HEK293 (cell line): ENCODE results near the gene RBMS1.

Source experiments
- CTCF ChIA-PET: fragments of 350-600 bp; formaldehyde crosslinking; extraction: SDS; loops from one replicate; lab custom pipeline; 2021; ENCODE audit warnings: antibody characterized with exemption; lab: Yijun Ruan, JAX
- POLR2A ChIA-PET: fragments of 300-600 bp; formaldehyde crosslinking; extraction: SDS; loops from one replicate; lab custom pipeline; 2020; ENCODE audit warnings: antibody characterized with exemption, inconsistent platforms; lab: Yijun Ruan, JAX
- H3K27ac ChIP-seq: fragments of 200-500 bp; sonication (Bioruptor generic); 2 replicates; pipeline ENCODE4 v1.5.1; 2014; ENCODE audit warnings: low read depth, low read length, control low read depth, inconsistent platforms; ENCODE audit errors: extremely low read depth
- H3K36me3 ChIP-seq, 2 experiments: fragments of 200-500 bp in 1 of 2; sonication (Bioruptor generic) in 1 of 2; 1 replicate in 1 of 2; 2 replicates in 1 of 2; pipeline ENCODE4 v1.5.1; 2014 to 2017; ENCODE audit warnings: inconsistent platforms in 2 of 2, low read length in 2 of 2; ENCODE audit not compliant: control insufficient read depth in 2 of 2, insufficient read depth in 1 of 2
- H3K4me1 ChIP-seq: fragments of 200-500 bp; sonication (Bioruptor generic); 2 replicates; pipeline ENCODE4 v1.5.1; 2014; ENCODE audit warnings: mild to moderate bottlenecking, low read length, inconsistent platforms; ENCODE audit not compliant: control insufficient read depth, insufficient read depth
- H3K4me3 ChIP-seq: 2 replicates; pipeline ENCODE4 v1.5.1; 2011; ENCODE audit warnings: low read depth, mild to moderate bottlenecking, control low read depth, low read length, moderate library complexity
- H3K9me3 ChIP-seq: fragments of 200-500 bp; sonication (Bioruptor generic); 2 replicates; pipeline ENCODE4 v1.5.1; 2014; ENCODE audit warnings: low read depth, low read length, inconsistent platforms; ENCODE audit not compliant: control insufficient read depth, insufficient read depth
- GLIS1 ChIP-seq: fragments of 450-650 bp; formaldehyde crosslinking; IDR thresholded peaks from 2 replicates; pipeline ENCODE4 v1.5.1; 2016; ENCODE audit warnings: missing biosample characterization, missing genetic modification characterization
- HOXC10 ChIP-seq: sonication (generic); formaldehyde crosslinking; IDR thresholded peaks from 2 replicates; pipeline ENCODE4 v1.8.1; 2023; ENCODE audit warnings: mild to moderate bottlenecking, missing genetic modification reagents
- IKZF3 ChIP-seq: fragments of 450-650 bp; IDR thresholded peaks from 2 replicates; pipeline ENCODE4 v1.5.0; 2018; ENCODE audit warnings: missing biosample characterization, mild to moderate bottlenecking, missing genetic modification characterization, moderate library complexity
- KLF16 ChIP-seq: fragments of 450-650 bp; formaldehyde crosslinking; IDR thresholded peaks from 2 replicates; pipeline ENCODE4 v1.5.1; 2017; ENCODE audit warnings: missing biosample characterization, missing genetic modification characterization
- KLF9 ChIP-seq: fragments of 450-650 bp; formaldehyde crosslinking; IDR thresholded peaks from 2 replicates; pipeline ENCODE4 v1.5.1; 2016; ENCODE audit warnings: missing biosample characterization, missing genetic modification characterization, low read depth
- MEIS1 ChIP-seq: sonication (generic); formaldehyde crosslinking; IDR thresholded peaks from 2 replicates; pipeline ENCODE4 v1.8.1; 2022; ENCODE audit warnings: missing genetic modification reagents, mild to moderate bottlenecking, borderline replicate concordance
- OVOL3 ChIP-seq: fragments of 450-650 bp; formaldehyde crosslinking; IDR thresholded peaks from 2 replicates; pipeline ENCODE4 v1.5.1; 2016; ENCODE audit warnings: missing biosample characterization, missing genetic modification characterization
- SETDB1 ChIP-seq: IDR thresholded peaks from one replicate; pipeline ENCODE4 v1.6.1; 2017; ENCODE audit warnings: mild to moderate bottlenecking, low read length, moderate library complexity, mixed read lengths; ENCODE audit not compliant: insufficient read length
- TRIM28 ChIP-seq: IDR thresholded peaks from 2 replicates; pipeline ENCODE4 v1.6.1; 2011; ENCODE audit warnings: low read length, control low read depth, borderline replicate concordance
- ZBTB8A ChIP-seq: fragments of 450-650 bp; formaldehyde crosslinking; IDR thresholded peaks from 2 replicates; pipeline ENCODE4 v1.5.1; 2016; ENCODE audit warnings: missing biosample characterization, missing genetic modification characterization
- ZFP41 ChIP-seq: fragments of 450-650 bp; formaldehyde crosslinking; IDR thresholded peaks from 2 replicates; pipeline ENCODE4 v1.5.1; 2016; ENCODE audit warnings: missing biosample characterization, missing genetic modification characterization, borderline replicate concordance
- ZNF132 ChIP-seq: fragments of 450-650 bp; formaldehyde crosslinking; IDR thresholded peaks from 2 replicates; pipeline ENCODE4 v1.5.1; 2017; ENCODE audit warnings: missing biosample characterization, missing genetic modification characterization, borderline replicate concordance
- ZNF175 ChIP-seq: fragments of 450-650 bp; formaldehyde crosslinking; IDR thresholded peaks from 2 replicates; pipeline ENCODE4 v1.5.1; 2016; ENCODE audit warnings: missing biosample characterization, missing genetic modification characterization
- ZNF184 ChIP-seq: fragments of 450-650 bp; IDR thresholded peaks from 2 replicates; pipeline ENCODE4 v1.5.1; 2018; ENCODE audit warnings: missing biosample characterization, mild to moderate bottlenecking, missing genetic modification characterization
- ZNF248 ChIP-seq: fragments of 450-650 bp; formaldehyde crosslinking; IDR thresholded peaks from 2 replicates; pipeline ENCODE4 v1.5.1; 2017; ENCODE audit warnings: missing biosample characterization, missing genetic modification characterization
- ZNF530 ChIP-seq: fragments of 450-650 bp; formaldehyde crosslinking; IDR thresholded peaks from 2 replicates; pipeline ENCODE4 v1.5.1; 2016; ENCODE audit warnings: low read depth, missing biosample characterization, missing genetic modification characterization
- ZNF548 ChIP-seq: fragments of 450-650 bp; formaldehyde crosslinking; IDR thresholded peaks from 2 replicates; pipeline ENCODE4 v1.5.1; 2016; ENCODE audit warnings: missing biosample characterization, missing genetic modification characterization
- ZNF654 ChIP-seq: fragments of 450-650 bp; formaldehyde crosslinking; IDR thresholded peaks from 2 replicates; pipeline ENCODE4 v1.5.1; 2016; ENCODE audit warnings: low read depth, missing biosample characterization, missing genetic modification characterization
- ZNF76 ChIP-seq: fragments of 450-650 bp; formaldehyde crosslinking; IDR thresholded peaks from 2 replicates; pipeline ENCODE4; 2016; ENCODE audit warnings: low read depth, missing biosample characterization, missing genetic modification characterization, borderline replicate concordance
- ZNF785 ChIP-seq: fragments of 450-650 bp; formaldehyde crosslinking; IDR thresholded peaks from 2 replicates; pipeline ENCODE4 v1.5.1; 2016; ENCODE audit warnings: missing biosample characterization, missing genetic modification characterization
- ZNF791 ChIP-seq: fragments of 450-650 bp; formaldehyde crosslinking; IDR thresholded peaks from 2 replicates; pipeline ENCODE4 v1.5.1; 2016; ENCODE audit warnings: missing biosample characterization, missing genetic modification characterization
- ZNF830 ChIP-seq: fragments of 450-650 bp; IDR thresholded peaks from 2 replicates; pipeline ENCODE4 v1.5.0; 2018; ENCODE audit warnings: missing biosample characterization, missing genetic modification characterization, low read depth, mild to moderate bottlenecking, moderate library complexity

Gene RBMS1

DNA sequence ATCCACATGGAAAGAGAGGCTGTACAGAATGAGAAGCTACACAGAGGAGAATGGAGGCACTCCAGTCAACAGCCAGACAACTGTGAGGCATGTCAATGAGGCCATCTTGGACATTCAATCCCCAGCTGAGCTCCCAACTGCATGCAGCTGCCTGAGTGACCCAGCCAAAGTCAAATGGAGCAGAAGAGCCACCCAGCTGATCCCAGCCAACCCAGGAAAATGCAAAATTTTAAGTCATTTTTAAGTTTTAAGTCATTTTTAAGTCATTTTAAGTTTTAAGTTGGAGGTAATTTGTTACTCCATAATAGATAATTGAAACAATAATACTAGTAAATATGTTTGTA is 63.6 kb downstream of the RBMS1 start:
- no peak for TF ChIP-seq ZNF548 (tag by site-specific recombination)
- TF ChIP-seq ZNF530 (tag by site-specific recombination): no peak
- no peak for TF ChIP-seq MEIS1
- TF ChIP-seq ZFP41 (tag by site-specific recombination): no peak
- TF ChIP-seq SETDB1: peak; percentile 77
- TF ChIP-seq KLF9: no peak
- TF ChIP-seq GLIS1 (tag by site-specific recombination): no peak
- TF ChIP-seq ZNF248 (tag by site-specific recombination): no peak
- peak; percentile 28; the same call in 1 of the 2 replicates for TF ChIP-seq TRIM28
- TF ChIP-seq OVOL3 (tag by site-specific recombination): no peak
- H3K36me3 ChIP-seq: no peaks in the 10 kb centered on the region
- H3K27ac ChIP-seq: no peak overlapping the region
- POLR2A ChIA-PET: no interaction called here
- CTCF ChIA-PET: interaction anchor here (1.0 to 2.1 kb wide), 5 partner anchors 19 to 540 kb away, joined by 4 to 11 read pairs (median 6); no protein-coding TSS in a partner anchor
- peaks cover 21% of the 10 kb centered on the region for H3K4me1 ChIP-seq
- no peak overlapping the region for H3K4me3 ChIP-seq
- no peaks in the 10 kb centered on the region; the same call in 1 of the 2 replicates for H3K9me3 ChIP-seq

DNA sequence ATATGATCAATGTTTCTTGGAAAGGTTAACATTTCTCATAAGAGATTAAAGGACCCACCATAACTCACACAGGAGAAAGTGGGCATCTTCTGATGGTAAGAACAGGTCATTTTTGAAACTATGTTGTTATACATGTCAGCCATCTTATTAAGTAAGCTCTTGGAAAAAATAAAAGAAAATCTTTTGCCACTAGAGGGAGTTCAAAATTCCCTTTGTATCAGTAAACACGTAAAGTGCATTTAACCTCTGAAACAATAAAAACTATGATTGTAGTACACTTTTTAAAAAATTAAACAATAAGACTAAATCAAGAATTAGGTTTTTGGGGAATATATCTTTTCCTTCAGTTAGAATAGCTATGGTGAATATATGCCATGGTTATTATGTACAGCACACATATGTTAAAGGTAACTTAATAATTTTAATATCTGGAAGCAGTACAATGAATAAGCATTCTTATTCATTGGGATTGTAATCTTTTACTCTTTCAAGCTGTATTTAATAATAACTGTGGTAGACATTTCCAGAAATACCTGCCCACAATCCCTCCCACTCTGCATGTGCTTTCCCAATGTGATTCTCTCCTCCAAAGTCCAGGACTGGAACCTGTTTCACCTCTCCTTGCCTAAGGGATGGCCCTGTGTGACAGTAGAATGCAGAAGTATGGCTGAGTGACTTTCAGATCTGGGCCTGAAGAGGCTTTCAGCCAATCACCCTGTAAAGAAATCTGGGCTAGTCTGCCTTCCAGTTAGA is 64.2 kb downstream of the RBMS1 start:
- CTCF ChIA-PET: interaction anchor here (0.6 to 2.1 kb wide), 13 partner anchors 9 to 842 kb away, joined by 3 to 11 read pairs (median 4); no protein-coding TSS in a partner anchor
- peaks cover 17% of the 10 kb centered on the region for H3K4me1 ChIP-seq
- TF ChIP-seq ZNF132 (tag by site-specific recombination): no peak
- peak; percentile 30 for TF ChIP-seq ZNF654 (tag by site-specific recombination)
- no peak for TF ChIP-seq ZNF76 (tag by site-specific recombination)
- TF ChIP-seq, all 188 proteins: peak for 1
- Histone ChIP-seq H3K4me3 (no peak overlapping the region), H3K36me3 (no peaks in the 10 kb centered on the region), H3K9me3 (no peaks in the 10 kb centered on the region; the same call in 1 of the 2 replicates), H3K27ac (no peak overlapping the region)
- POLR2A ChIA-PET: interaction anchor here (1.3 kb wide), 1 partner anchor 159 kb away, joined by 3 read pairs; no protein-coding TSS in a partner anchor

GRCh38 chr2:160428405-160428763 is 65.2 kb downstream of the RBMS1 start:
- Histone ChIP-seq H3K27ac (no peak overlapping the region), H3K4me3 (no peak overlapping the region), H3K9me3 (no peaks in the 10 kb centered on the region; the same call in 1 of the 2 replicates), H3K4me1 (peaks cover 13% of the 10 kb centered on the region), H3K36me3 (no peaks in the 10 kb centered on the region)
- TF ChIP-seq ZBTB8A (no peak), ZNF830 (no peak), HOXC10 (CRISPR knock-in tag) (no peak)
- POLR2A ChIA-PET: interaction anchor here (1.3 kb wide), 1 partner anchor 158 kb away, joined by 3 read pairs; no protein-coding TSS in a partner anchor
- CTCF ChIA-PET: interaction anchor here (0.5 to 1.9 kb wide), 8 partner anchors 8 to 566 kb away, joined by 3 to 6 read pairs (median 4); no protein-coding TSS in a partner anchor

DNA sequence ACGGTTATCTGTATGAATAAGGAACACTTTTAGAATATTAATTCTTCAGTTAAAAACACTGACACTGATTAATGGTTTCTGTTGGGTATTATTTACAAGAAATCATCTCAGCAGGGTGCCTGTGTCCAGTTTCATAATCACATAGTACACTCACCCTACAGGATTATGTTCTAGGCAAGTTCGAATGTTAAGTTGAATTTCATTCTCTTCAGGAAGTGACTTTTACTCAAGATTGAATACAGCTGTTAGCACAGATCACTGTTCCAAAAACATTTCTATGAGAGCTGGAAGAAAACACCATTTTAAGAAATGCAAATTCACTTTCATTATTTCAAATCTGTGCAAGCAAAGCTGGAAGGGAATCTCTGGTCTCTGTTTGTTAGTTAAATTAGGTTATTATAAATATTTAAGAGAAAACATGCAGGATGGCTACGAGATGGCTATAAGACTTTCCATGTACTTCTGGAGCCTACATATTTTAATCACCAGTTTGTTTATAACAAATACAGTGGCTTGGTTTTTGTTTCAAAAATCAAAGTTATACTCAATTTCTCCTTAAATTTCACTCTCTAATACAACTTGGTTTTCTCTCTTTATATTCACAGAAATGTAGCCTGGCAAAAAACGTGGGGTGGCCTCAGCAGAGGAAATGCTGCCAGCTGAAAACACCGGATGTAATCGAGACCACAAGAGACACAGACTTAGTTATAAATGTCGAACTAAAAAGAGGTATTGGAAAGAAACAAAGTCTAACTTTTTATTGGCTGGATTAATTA is 65.8 kb downstream of the RBMS1 start:
- TF ChIP-seq IKZF3 (tag by site-specific recombination) (no peak), ZNF791 (tag by site-specific recombination) (no peak), ZNF248 (tag by site-specific recombination) (no peak), ZNF184 (tag by site-specific recombination) (no peak), ZNF175 (no peak), KLF16 (tag by site-specific recombination) (no peak), ZNF785 (tag by site-specific recombination) (no peak)
- H3K4me3 ChIP-seq: no peak overlapping the region
- H3K9me3 ChIP-seq: no peaks in the 10 kb centered on the region; the same call in 1 of the 2 replicates
- H3K36me3 ChIP-seq: no peaks in the 10 kb centered on the region
- H3K27ac ChIP-seq: no peak overlapping the region
- peaks cover 13% of the 10 kb centered on the region for H3K4me1 ChIP-seq
- ChIA-PET POLR2A (no interaction called here), CTCF (interaction anchor here (0.7 to 1.9 kb wide), 6 partner anchors 8 to 567 kb away, joined by 3 to 6 read pairs (median 5); no protein-coding TSS in a partner anchor)
